Hematopoietic multipotent progenitor cell treated with erythropoietin and hydrocortisone succinate and interleukin-3 and kit ligand, for 8 days (in vitro differentiated cells): ENCODE data around the gene FUOM.

Source experiments
- DNase-seq: peaks from one replicate; pipeline ENCODE4 v3.0.0-alpha.2; 2015

FUOM gene

GRCh38 chr10:133309720-133310398, 48.0 kb downstream of the FUOM start:
- no peak for DNase-seq

- DNase-seq, result peak; percentile 81
These were observed 48.6 kb downstream of the FUOM start for GRCh38 chr10:133309100-133309719.

GRCh38 chr10:133308421-133309099, 49.3 kb downstream of the FUOM start, which contains the start of the genes TUBGCP2 and ZNF511:
Gene TUBGCP2, minus strand, starts transcription at chr10:133308872. Its CDS starts 5,931 bp downstream, at chr10:133302941.
Gene ZNF511, plus strand, starts transcription at chr10:133308914. Its CDS starts 30 bp downstream, at chr10:133308944.
- peak; percentile 83 for DNase-seq

- peak; percentile 83 for DNase-seq
These were observed 49.9 kb downstream of the FUOM start for GRCh38 chr10:133307776-133308420.

GRCh38 chr10:133306941-133307379, 50.9 kb downstream of the FUOM start:
- DNase-seq, result no peak

GRCh38 chr10:133306097-133306476, 51.7 kb downstream of the FUOM start:
- no peak for DNase-seq
